OCI-LY7 (cell line): Measurements from ENCODE around the gene PIP4K2A.

Experiments
- EZH2phosphoT487 ChIP-seq: fragments of 200-600 bp; sonication (generic); IDR thresholded peaks from 2 replicates; pipeline ENCODE4 v1.6.1; 2018; ENCODE audit warnings: low read depth, borderline replicate concordance, mild to moderate bottlenecking, mixed run types, antibody characterized with exemption, low read length, moderate library complexity, mixed read lengths
- TF ChIP-seq, protein P1 (sequence below): fragments of 200-600 bp; sonication (generic); conservative IDR thresholded peaks from 2 replicates; pipeline ENCODE4 v1.5.1; 2014; ENCODE audit warnings: mild to moderate bottlenecking, antibody characterized with exemption, low read length, moderate library complexity, mixed read lengths

DNA sequence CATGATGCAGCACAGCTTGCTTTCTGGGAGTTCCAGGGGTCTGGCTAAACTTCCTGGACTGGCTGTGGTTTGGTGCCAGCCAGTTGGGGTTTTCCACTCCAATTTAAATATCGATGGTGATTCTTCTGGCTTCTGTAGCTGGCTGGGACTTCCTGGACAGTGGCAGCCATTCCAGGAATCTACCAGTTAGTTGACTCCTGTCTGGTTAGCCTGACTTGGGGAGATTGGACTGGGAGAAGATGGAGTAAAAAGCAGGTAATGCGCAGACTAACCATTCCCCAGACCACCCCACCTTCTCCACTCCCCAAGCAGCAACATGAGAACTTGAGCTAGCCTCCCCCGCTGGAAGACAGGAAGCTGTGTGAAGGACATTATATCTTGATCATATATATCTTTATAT is 6.3 kb upstream of the PIP4K2A start:
- TF ChIP-seq, protein P1, sequence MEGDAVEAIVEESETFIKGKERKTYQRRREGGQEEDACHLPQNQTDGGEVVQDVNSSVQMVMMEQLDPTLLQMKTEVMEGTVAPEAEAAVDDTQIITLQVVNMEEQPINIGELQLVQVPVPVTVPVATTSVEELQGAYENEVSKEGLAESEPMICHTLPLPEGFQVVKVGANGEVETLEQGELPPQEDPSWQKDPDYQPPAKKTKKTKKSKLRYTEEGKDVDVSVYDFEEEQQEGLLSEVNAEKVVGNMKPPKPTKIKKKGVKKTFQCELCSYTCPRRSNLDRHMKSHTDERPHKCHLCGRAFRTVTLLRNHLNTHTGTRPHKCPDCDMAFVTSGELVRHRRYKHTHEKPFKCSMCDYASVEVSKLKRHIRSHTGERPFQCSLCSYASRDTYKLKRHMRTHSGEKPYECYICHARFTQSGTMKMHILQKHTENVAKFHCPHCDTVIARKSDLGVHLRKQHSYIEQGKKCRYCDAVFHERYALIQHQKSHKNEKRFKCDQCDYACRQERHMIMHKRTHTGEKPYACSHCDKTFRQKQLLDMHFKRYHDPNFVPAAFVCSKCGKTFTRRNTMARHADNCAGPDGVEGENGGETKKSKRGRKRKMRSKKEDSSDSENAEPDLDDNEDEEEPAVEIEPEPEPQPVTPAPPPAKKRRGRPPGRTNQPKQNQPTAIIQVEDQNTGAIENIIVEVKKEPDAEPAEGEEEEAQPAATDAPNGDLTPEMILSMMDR: no peak
- no peak for TF ChIP-seq EZH2phosphoT487
